ELF-1 (cell line): ENCODE measurements around the gene CNNM1.

Experiments used
- DNase-seq: peaks from one replicate; pipeline ENCODE4 v3.0.0-alpha.2; 2016; ENCODE audit warnings: low read depth, low spot score

Gene CNNM1

GRCh38 chr10:99337311-99337811, 8.2 kb downstream of the CNNM1 start:
- DNase-seq: peak; percentile 33

DNA sequence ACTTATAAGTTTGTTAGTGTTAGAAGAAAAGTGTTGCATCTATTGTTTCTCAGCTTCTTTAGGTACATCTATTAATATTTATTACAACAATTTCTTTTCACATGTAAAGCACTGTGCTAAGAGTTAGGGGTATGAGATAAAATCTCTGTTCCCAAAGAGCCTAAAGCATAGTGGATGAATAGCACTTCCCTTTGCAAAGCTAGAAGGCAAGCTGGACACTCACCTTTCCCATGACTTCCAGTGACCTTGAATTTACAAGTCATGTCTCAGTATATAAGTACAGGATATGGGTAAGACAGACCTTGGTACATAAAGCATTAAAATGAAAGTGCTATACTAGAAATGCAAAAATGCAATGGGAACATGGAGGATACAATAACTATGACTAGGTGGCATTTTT, 8.7 kb downstream of the CNNM1 start:
- DNase-seq: no peak

- no peak for DNase-seq
Observed at GRCh38 chr10:99339077-99339476, 9.9 kb downstream of the CNNM1 start.

GRCh38 chr10:99339563-99340047, 10.4 kb downstream of the CNNM1 start:
- no peak for DNase-seq

GRCh38 chr10:99340650-99341049, 11.5 kb downstream of the CNNM1 start:
- DNase-seq: no peak

- no peak for DNase-seq
Observed at GRCh38 chr10:99341248-99341647, 12.1 kb downstream of the CNNM1 start.

DNA sequence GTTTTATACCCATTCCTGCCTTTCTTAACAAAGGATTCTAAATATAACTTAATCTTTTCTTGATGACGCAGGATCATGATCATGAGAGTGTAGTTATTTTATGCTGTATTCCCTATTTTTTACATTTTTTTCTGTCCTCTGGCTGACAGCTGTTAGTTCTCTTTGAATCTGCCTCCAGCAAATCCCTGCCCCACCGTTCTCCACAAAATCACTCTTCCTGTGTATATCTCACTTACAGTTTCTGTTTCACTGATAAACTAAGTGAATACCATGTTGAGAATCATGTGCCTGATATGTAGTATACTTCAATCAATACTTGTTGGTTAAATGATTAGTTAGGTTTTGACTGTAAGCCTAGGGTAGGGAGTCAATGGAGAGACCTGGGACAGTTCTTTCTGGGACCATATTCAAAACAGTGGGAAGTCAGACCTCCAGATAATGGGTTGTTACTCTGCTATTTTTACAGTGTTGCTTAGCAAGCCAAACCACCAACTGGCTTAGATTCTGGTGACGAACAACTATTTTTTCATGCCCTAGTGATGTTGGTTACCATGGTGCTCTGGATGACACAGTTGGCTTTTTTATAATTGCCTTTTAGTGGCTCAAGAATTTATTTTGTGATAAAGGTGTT, 12.8 kb downstream of the CNNM1 start:
- no peak for DNase-seq

- DNase-seq: no peak
Observed at GRCh38 chr10:99343262-99343661, 14.1 kb downstream of the CNNM1 start.

GRCh38 chr10:99344715-99345114, 15.6 kb downstream of the CNNM1 start:
- DNase-seq: peak; percentile 74

- DNase-seq: no peak
Observed at GRCh38 chr10:99345350-99345749, 16.2 kb downstream of the CNNM1 start.

DNA sequence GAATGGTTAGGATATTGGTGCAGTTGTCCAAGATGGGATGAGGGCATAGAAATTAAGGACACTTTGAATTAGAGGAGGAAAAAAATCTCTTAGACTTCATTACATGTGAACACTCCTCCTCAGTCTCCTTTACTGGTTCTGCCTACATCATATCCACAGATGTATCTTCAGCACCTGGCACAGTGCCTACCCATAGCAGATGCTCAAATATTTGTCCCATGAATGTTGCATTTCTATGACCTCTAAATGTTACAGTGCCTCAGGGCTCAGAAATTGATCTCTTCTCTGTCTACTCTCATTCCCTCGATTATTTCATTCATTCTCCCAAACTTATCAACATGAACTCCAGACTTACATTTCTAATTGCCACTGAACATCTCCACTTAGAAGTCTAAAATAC, 17.1 kb downstream of the CNNM1 start:
- no peak for DNase-seq

DNA sequence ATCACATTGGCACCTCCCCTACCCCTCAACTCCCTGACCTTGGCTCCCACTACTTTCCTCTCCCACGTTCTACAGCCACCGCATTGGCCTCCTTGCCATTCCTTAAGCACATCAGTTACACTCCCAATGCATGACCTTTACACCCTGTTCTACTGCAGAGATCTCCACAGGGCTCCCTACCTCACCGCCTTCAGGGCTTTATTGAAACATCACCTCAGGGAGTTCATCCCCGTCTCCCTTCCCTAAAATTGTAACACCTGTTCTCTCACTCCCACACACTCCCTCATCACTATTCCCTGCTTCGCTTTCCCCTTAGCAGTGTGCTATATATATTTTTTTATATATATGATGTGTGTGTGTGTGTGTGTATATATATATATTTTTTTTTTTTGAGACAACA, 18.5 kb downstream of the CNNM1 start:
- DNase-seq: no peak

DNA sequence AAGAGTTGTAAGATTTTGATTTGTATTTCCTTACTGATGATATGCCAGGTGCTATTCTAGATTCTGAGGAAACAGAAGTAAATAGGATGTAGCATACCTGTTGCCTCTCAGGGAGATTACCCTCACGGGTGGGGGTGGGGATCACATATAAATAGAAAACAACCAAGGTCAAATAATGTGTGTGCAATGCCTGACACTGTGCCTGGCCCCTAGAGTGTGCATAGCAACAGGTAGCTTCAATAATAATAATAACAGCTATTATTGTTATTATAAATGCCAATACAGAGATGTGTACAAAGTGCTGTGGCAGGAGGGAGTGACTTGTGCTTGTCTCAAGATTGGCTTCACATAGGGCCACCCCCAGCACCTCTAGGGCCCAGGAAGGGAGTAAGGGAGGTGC, 24.0 kb downstream of the CNNM1 start:
- no peak for DNase-seq

DNA sequence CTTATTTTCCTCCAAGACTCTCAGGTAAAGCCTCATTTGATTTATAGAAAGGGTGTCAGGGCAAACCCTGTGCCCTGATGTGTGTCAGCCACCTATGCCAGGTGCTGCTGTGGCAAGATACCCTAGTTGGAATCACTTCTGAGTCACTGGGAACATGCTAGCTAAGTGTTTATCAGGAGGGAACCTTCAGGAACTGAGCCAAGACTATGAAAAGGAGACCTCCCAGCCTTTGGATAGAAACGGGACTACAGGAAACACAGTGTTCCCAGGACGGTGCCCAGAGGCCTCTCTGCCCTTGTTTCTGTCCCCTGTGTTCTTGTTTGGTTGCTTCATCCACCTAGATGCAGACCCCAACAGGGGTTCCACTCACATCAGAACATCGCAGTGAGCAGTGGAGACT, 28.5 kb downstream of the CNNM1 start:
- no peak for DNase-seq

DNA sequence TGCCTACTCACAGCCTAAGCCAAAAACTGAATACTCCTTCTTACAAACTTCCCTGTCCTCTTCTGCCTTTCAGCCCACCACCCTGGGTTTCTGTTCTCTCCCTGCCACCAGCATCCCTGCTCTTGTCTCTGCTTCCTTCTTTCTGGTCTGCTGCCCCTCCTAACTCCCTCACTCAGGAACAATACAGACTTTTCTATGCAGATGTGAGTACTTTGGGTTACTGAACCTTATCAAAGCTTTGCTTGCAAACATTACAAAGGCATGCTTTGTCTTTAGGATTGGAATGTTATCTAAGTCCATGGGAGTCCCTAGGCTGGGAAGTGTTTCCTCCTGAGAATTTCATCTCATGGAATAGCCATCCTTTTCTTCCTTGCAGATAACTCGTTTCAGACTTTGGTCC, 28.9 kb downstream of the CNNM1 start:
- DNase-seq: peak; percentile 38

GRCh38 chr10:99360934-99361333, 31.8 kb downstream of the CNNM1 start:
- no peak for DNase-seq

DNA sequence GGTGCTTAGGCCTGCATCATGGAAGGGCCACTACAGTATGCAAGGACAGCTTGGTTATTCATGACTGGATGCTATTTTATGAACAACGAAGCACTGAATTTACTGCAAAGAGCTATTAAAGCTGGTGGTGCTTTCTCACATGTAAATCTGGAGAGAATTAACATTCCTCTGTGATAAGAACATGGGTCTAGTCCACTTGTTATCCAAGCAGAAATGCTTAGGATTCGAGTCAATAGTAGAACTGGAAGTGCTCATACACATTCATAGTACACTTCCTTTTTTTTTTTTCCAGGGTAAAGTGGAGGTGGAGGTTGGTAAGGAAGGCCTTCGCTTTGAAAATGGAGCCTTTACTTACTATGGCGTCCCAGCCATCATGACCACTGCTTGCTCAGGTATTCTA, 35.0 kb downstream of the CNNM1 start:
- DNase-seq: no peak

DNA sequence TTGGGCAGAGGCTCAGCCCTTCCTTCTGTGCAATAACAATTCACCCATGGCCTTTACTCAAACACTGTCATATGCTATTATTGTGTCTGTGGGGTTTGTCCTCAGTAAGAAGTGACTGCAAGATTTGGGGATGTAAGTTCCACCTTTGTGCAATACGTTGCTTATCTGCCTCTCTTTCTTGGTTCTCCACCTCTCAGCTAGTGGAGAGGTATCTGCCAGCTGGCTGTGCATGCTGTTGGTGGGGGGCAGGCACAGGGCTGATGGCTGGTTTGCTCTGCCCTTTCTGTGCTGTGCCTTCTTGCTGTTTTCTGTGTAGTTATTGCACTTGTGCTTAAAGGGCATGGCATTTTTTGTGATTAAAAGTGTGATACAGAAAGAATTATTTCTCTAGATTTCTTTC, 36.2 kb downstream of the CNNM1 start:
- DNase-seq: no peak

- no peak for DNase-seq
Observed at GRCh38 chr10:99365736-99366135, 36.6 kb downstream of the CNNM1 start.

DNA sequence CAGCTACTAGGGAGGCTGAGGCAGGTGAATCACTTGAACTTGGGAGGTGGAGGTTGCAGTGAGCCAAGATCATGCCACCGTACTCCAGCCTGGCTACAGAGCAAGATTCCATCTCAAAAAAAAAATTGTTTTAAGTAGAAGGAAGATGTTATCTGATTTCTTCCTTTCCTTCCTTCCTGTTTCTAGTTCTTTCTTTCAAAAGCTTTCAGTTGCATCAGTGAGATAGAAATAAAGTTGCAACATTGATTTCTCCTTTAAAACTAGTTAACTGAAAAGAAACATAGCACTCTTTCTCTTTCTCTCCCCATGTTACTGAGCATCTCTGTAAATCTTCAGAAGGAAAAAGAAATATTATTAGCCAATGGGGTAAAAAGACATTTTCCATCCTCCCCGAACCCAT, 37.5 kb downstream of the CNNM1 start:
- no peak for DNase-seq

GRCh38 chr10:99368646-99369045, 39.5 kb downstream of the CNNM1 start:
- no peak for DNase-seq

DNA sequence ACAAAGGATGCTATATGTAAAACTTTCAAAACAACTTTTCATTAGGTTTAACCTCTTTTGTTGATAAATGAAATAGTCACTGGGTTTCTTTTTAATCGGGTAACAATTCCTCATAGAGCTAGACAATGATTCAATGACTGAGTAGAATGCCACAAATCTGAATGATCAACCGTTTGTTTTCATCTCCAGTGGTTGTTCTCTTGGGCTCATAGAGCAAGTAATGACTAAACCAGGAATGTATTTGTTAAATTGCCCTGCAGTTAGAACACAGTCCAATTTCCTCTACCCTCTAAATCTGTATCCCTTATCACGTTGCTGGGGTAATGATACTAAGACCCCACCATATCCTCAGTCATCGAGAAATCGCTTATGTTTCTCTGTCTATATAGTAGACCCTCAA, 40.0 kb downstream of the CNNM1 start:
- DNase-seq: no peak

DNA sequence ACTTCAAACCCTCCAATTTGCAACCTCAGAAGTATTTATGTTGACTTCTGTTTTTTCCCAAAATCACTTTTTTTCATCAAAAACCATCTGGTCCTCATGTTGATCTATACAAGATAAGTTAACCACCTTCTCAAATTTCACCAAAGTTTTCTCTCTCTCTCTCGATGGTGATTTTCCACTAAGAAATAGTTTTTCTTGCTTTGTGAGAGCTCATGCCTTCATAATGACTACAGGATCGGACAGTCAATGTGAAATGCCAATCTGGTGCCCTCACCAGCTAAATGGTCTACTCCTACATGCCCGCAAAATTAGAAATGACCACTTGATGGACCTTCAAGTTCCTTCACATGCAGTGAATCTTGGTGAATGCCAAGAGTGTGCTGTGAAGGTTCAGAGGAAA, 40.4 kb downstream of the CNNM1 start:
- no peak for DNase-seq

DNA sequence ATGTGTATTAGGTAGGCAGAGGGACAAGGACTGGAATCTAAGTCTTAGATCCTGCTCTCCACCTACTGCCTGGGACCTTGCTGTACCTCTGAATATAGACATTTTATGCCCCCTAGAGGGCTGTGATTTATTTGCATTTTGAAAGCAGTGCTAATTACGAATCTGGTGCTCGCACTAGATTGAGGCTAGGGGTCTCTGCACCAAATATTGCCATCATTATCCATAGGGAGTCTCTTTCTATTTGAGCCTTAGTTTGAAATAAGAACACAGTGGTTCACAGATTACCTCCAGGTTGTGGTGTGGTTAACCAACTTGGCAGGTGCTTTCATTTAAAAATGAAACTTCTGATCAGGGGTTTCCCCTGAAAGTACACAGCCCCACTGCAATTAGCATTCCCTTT, 41.8 kb downstream of the CNNM1 start:
- no peak for DNase-seq
